K562 (cell line): ENCODE results near the gene ZFYVE28. TPM values are rescaled to one million over a fixed set of nuclear protein-coding genes. Genes with fewer than 3 reads are reported as not detected.

Experiments
- ASH1L ChIP-seq: fragments of 450-650 bp; IDR thresholded peaks from 2 replicates; pipeline ENCODE4 v1.6.1; 2018; ENCODE audit warnings: borderline replicate concordance, mild to moderate bottlenecking, low read depth; ENCODE audit not compliant: partially characterized antibody
- CLOCK ChIP-seq: fragments of 250-450 bp; sonication (Bioruptor Pico); IDR thresholded peaks from 2 replicates; pipeline ENCODE4 v1.4.0; 2020; ENCODE audit warnings: mild to moderate bottlenecking, moderate library complexity, borderline replicate concordance
- GATA2 ChIP-seq: sonication (generic); formaldehyde crosslinking; IDR thresholded peaks from 2 replicates; pipeline ENCODE4 v1.4.0; 2020; ENCODE audit warnings: mild to moderate bottlenecking, missing genetic modification reagents
- HLTF ChIP-seq: fragments of 450-650 bp; IDR thresholded peaks from 2 replicates; pipeline ENCODE4 v1.6.1; 2016
- KLF16 ChIP-seq: IDR thresholded peaks from 2 replicates; pipeline ENCODE4 v1.6.1; 2016; ENCODE audit warnings: antibody characterized with exemption
- NFE2 ChIP-seq: IDR thresholded peaks from 2 replicates; pipeline ENCODE4 v1.6.1; 2014; ENCODE audit warnings: antibody characterized with exemption, low read depth
- NR2F6 ChIP-seq: fragments of 450-650 bp; formaldehyde crosslinking; IDR thresholded peaks from 2 replicates; pipeline ENCODE4 v1.4.0; 2020; ENCODE audit warnings: mild to moderate bottlenecking
- POLR2B ChIP-seq: fragments of 450-650 bp; IDR thresholded peaks from 2 replicates; pipeline ENCODE4 v1.6.1; 2018; ENCODE audit warnings: low read depth; ENCODE audit not compliant: partially characterized antibody
- POLR2G ChIP-seq: fragments of 200-400 bp; formaldehyde crosslinking; IDR thresholded peaks from 2 replicates; pipeline ENCODE4 v1.6.1; 2017; ENCODE audit warnings: low read depth, mild to moderate bottlenecking, antibody characterized with exemption, low read length, moderate library complexity
- RCOR1 ChIP-seq, 2 experiments: IDR thresholded peaks; 2 replicates each; pipeline ENCODE4 v1.6.1; 2012; ENCODE audit warnings: low read depth in 2 of 2, low read length in 2 of 2, borderline replicate concordance in 1 of 2, improper control_type of control experiment in 1 of 2
- REST ChIP-seq, 2 experiments: fragments of 450-650 bp; formaldehyde crosslinking in 1 of 2; IDR thresholded peaks; 2 replicates each; pipeline versions ENCODE4 v1.4.0 to v1.6.1; 2014 to 2020; ENCODE audit warnings: mild to moderate bottlenecking in 2 of 2, borderline replicate concordance in 1 of 2, low read depth in 1 of 2
- SETDB1 ChIP-seq: IDR thresholded peaks from one replicate; pipeline ENCODE4 v1.6.1; 2012; ENCODE audit warnings: low read length, control low read depth, inconsistent platforms
- SP1 ChIP-seq: sonication (generic); formaldehyde crosslinking; IDR thresholded peaks from 2 replicates; pipeline ENCODE4 v1.8.1; 2022; ENCODE audit warnings: mild to moderate bottlenecking, missing genetic modification reagents
- STAG1 ChIP-seq: sonication (generic); formaldehyde crosslinking; IDR thresholded peaks from 2 replicates; pipeline ENCODE4 v1.5.0; 2020; ENCODE audit warnings: missing genetic modification reagents, borderline replicate concordance
- ZNF347 ChIP-seq: fragments of 450-650 bp; formaldehyde crosslinking; IDR thresholded peaks from 2 replicates; pipeline ENCODE4 v1.4.0; 2020; ENCODE audit warnings: low read depth, mild to moderate bottlenecking, moderate library complexity
- ZNF586 ChIP-seq: fragments of 450-650 bp; formaldehyde crosslinking; conservative IDR thresholded peaks from 2 replicates; pipeline ENCODE4 v1.4.0; 2020; ENCODE audit warnings: mild to moderate bottlenecking, moderate library complexity
- polyA plus RNA-seq, 8 experiments: library from polyadenylated mRNA; depleted of rRNA in 4 of 8; stranded (reverse) in 5 of 8; unstranded in 3 of 8; fragments of >200 nt; fragmentation: Nextera tagmentation in 2 of 8; fragmentation: Illumina TruSeq in 1 of 8; extraction: Ambion mirVana in 2 of 8; extraction: Trizol in 1 of 8; gene quantifications; 2 replicates each; pipeline versions ENCODE4 v1.2.1 to v1.2.3, GENCODE V29; 2011 to 2014; ENCODE audit warnings: inconsistent platforms in 1 of 8, missing spikeins in 1 of 8
- total RNA-seq, 7 experiments: library from RNA; depleted of rRNA in 6 of 7; stranded (reverse); fragments of >200 nt in 6 of 7; fragmentation: Illumina TruSeq in 2 of 7; extraction: Trizol in 2 of 7; gene quantifications; 2 replicates each; pipeline versions ENCODE4 v1.2.1 to v1.2.3, GENCODE V29; 2011 to 2021; ENCODE audit warnings: low replicate concordance in 1 of 7

The ZFYVE28 gene
- total and polyA plus RNA-seq, 9 of the 15 experiments (the other 6 are each of a cell fraction or from before 2014, with no cell fraction given), result 1.3 to 24.8 (median 8.9) TPM

- TF ChIP-seq STAG1 (no peak), CLOCK (no peak), ZNF347 (CRISPR knock-in tag) (no peak), KLF16 (no peak), SETDB1 (peak; percentile 81), POLR2G (peak; percentile 93), REST (IDR thresholded peaks at IDR 0.05; ENCODE audit: borderline replicate concordance) (no peak), REST (CRISPR knock-in tag; IDR thresholded peaks at IDR 0.05; ENCODE audit: low read depth) (no peak), ASH1L (no peak), GATA2 (CRISPR knock-in tag) (no peak), NFE2 (no peak), ZNF586 (no peak), POLR2B (peak; percentile 62), NR2F6 (CRISPR knock-in tag) (no peak), HLTF (no peak), SP1 (CRISPR knock-in tag) (peak; percentile 93), RCOR1 (IDR thresholded peaks at IDR 0.05; ENCODE audit: borderline replicate concordance in 1 of 2, low read depth in 2 of 2, low read length in 2 of 2) (no peak)
Observed at GRCh38 chr4:2241410-2242353, 176.8 kb downstream of the ZFYVE28 start, which contains the start of the genes HAUS3 and POLN (continued).
